H1 (cell line): ENCODE results near the gene AP2B1. TPM values are rescaled to one million over a fixed set of nuclear protein-coding genes. Genes with fewer than 3 reads are reported as not detected.
A peak's percentile ranks its signal among the peaks of the same experiment; 100 is the strongest.

Source experiments
- CTCF ChIA-PET: fragments of 300-600 bp; sonication (Branson Sonifier 250); formaldehyde crosslinking; loops from one replicate; lab custom pipeline; 2021; ENCODE audit not compliant: partially characterized antibody; lab: Charles Lee
- POLR2A ChIA-PET: fragments of 300-600 bp; sonication (Branson Sonifier 250); formaldehyde crosslinking; loops from one replicate; lab custom pipeline; 2021; ENCODE audit warnings: inconsistent platforms; ENCODE audit not compliant: partially characterized antibody; lab: Charles Lee
- DNase-seq, 2 experiments: peaks; one replicate each; pipeline versions ENCODE4 v3.0.0 to v3.0.0-alpha.2; 2010 to 2022; ENCODE audit warnings: low spot score in 2 of 2, low read depth in 1 of 2, mixed read lengths in 1 of 2
- FAIRE-seq: peaks from 2 replicates; lab custom pipeline; 2011; peaks lifted over from hg19 to GRCh38; lab: Jason Lieb, UNC
- H2AFZ ChIP-seq: 2 replicates; pipeline ENCODE4 v1.8.1; 2012; ENCODE audit warnings: low read length, inconsistent platforms
- H2AK5ac ChIP-seq: 2 replicates; pipeline ENCODE4 v1.6.1; 2013; ENCODE audit warnings: low read depth, low read length
- H2BK120ac ChIP-seq: replicated peaks from 2 replicates; pipeline ENCODE3; 2013; ENCODE audit warnings: low read depth, low read length, inconsistent platforms
- H2BK12ac ChIP-seq: 2 replicates; pipeline ENCODE4 v1.6.1; 2013; ENCODE audit warnings: low read depth, low read length
- H2BK15ac ChIP-seq: 2 replicates; pipeline ENCODE4 v1.6.1; 2013; ENCODE audit warnings: low read length
- H2BK20ac ChIP-seq: 2 replicates; pipeline ENCODE4 v1.6.1; 2013; ENCODE audit warnings: low read length
- H2BK5ac ChIP-seq: 2 replicates; pipeline ENCODE4 v1.6.1; 2013; ENCODE audit warnings: low read depth, low read length
- H3K14ac ChIP-seq: 2 replicates; pipeline ENCODE4 v1.6.1; 2013; ENCODE audit warnings: inconsistent platforms; ENCODE audit not compliant: insufficient read length
- H3K18ac ChIP-seq: 2 replicates; pipeline ENCODE4 v1.6.1; 2013; ENCODE audit warnings: low read length; ENCODE audit errors: extremely low read depth
- H3K23ac ChIP-seq: 2 replicates; pipeline ENCODE4 v1.6.1; 2013; ENCODE audit warnings: inconsistent platforms; ENCODE audit not compliant: insufficient read length
- H3K23me2 ChIP-seq: 2 replicates; pipeline ENCODE4 v1.6.1; 2013; ENCODE audit warnings: low read depth, low read length
- H3K27ac ChIP-seq: 2 replicates; pipeline ENCODE4 v1.6.1; 2011; ENCODE audit warnings: low read depth, low read length, inconsistent platforms
- H3K27me3 ChIP-seq, 4 experiments: replicated peaks in 1 of 4; 1 replicate in 1 of 4; 2 replicates in 3 of 4; pipeline versions ENCODE4 v1.6.1 to v1.8.1; 2011 to 2013; ENCODE audit warnings: low read length in 3 of 4, mild to moderate bottlenecking in 3 of 4, inconsistent platforms in 2 of 4, mixed read lengths in 2 of 4, moderate library complexity in 1 of 4; ENCODE audit not compliant: control insufficient read depth in 3 of 4, insufficient read depth in 3 of 4; ENCODE audit errors: extremely low read depth in 1 of 4
- H3K36me3 ChIP-seq, 4 experiments: 2 replicates each; pipeline versions ENCODE4 v1.6.1 to v1.8.1; 2011 to 2013; ENCODE audit warnings: mild to moderate bottlenecking in 4 of 4, low read length in 3 of 4, moderate library complexity in 2 of 4, control low read depth in 1 of 4, inconsistent platforms in 1 of 4; ENCODE audit not compliant: insufficient read depth in 4 of 4, control insufficient read depth in 2 of 4
- H3K4ac ChIP-seq: replicated peaks from 2 replicates; pipeline ENCODE3; 2013; ENCODE audit warnings: low read length, low read depth, mixed read lengths, inconsistent platforms; ENCODE audit not compliant: insufficient read length
- H3K4me1 ChIP-seq, 4 experiments: replicated peaks in 1 of 4; 1 replicate in 1 of 4; 2 replicates in 3 of 4; pipeline versions ENCODE4 v1.6.1 to v1.8.1; 2011 to 2013; ENCODE audit warnings: low read length in 3 of 4, inconsistent platforms in 2 of 4, mixed read lengths in 1 of 4; ENCODE audit not compliant: insufficient read depth in 4 of 4, control insufficient read depth in 3 of 4
- H3K4me2 ChIP-seq, 2 experiments: 2 replicates each; pipeline versions ENCODE4 v1.6.1 to v1.8.1; 2011 to 2013; ENCODE audit warnings: low read depth in 2 of 2, low read length in 2 of 2, control low read depth in 1 of 2, inconsistent platforms in 1 of 2, mild to moderate bottlenecking in 1 of 2; ENCODE audit not compliant: insufficient read depth in 1 of 2
- H3K4me3 ChIP-seq, 4 experiments: fragments of 200-600, 300-600 bp in 1 of 4; sonication (generic), shearing (Covaris generic), sonication (Bioruptor Twin) in 1 of 4; 2 replicates each; pipeline versions ENCODE4 v1.5.1 to v1.8.1; 2011 to 2016; ENCODE audit warnings: low read length in 4 of 4, low read depth in 3 of 4, control low read depth in 2 of 4, inconsistent platforms in 2 of 4, mild to moderate bottlenecking in 2 of 4, mixed read lengths in 1 of 4, moderate library complexity in 1 of 4; ENCODE audit not compliant: insufficient read depth in 2 of 4; ENCODE audit errors: extremely low read depth in 1 of 4
- H3K56ac ChIP-seq: replicated peaks from 2 replicates; pipeline ENCODE3; 2013; ENCODE audit warnings: low read depth, mild to moderate bottlenecking, mixed read lengths, low read length, inconsistent platforms; ENCODE audit not compliant: insufficient read length
- H3K79me1 ChIP-seq: 2 replicates; pipeline ENCODE4 v1.6.1; 2013; ENCODE audit warnings: low read depth, low read length, control low read depth
- H3K79me2 ChIP-seq, 2 experiments: 2 replicates each; pipeline versions ENCODE4 v1.6.1 to v1.8.1; 2012 to 2013; ENCODE audit warnings: low read length in 2 of 2, mild to moderate bottlenecking in 2 of 2, inconsistent platforms in 1 of 2; ENCODE audit not compliant: insufficient read depth in 2 of 2, control insufficient read depth in 1 of 2
- H3K9ac ChIP-seq, 4 experiments: replicated peaks in 1 of 4; 1 replicate in 1 of 4; 2 replicates in 3 of 4; pipeline versions ENCODE4 v1.6.1 to v1.8.1; 2011 to 2013; ENCODE audit warnings: low read depth in 3 of 4, low read length in 3 of 4, control low read depth in 2 of 4, mild to moderate bottlenecking in 2 of 4, moderate library complexity in 2 of 4, inconsistent platforms in 1 of 4; ENCODE audit errors: extremely low read depth in 1 of 4
- H3K9me3 ChIP-seq, 2 experiments: 2 replicates each; pipeline versions ENCODE4 v1.6.1 to v1.8.1; 2012 to 2013; ENCODE audit warnings: mild to moderate bottlenecking in 2 of 2, moderate library complexity in 2 of 2, control low read depth in 1 of 2, inconsistent platforms in 1 of 2, low read depth in 1 of 2, low read length in 1 of 2, mixed read lengths in 1 of 2; ENCODE audit not compliant: insufficient read depth in 2 of 2
- H4K20me1 ChIP-seq, 2 experiments: replicated peaks in 1 of 2; 2 replicates each; pipeline versions ENCODE3 to v1.8.1; 2011 to 2013; ENCODE audit warnings: inconsistent platforms in 2 of 2, low read length in 2 of 2, mild to moderate bottlenecking in 1 of 2; ENCODE audit not compliant: insufficient read depth in 2 of 2, control insufficient read depth in 1 of 2
- H4K5ac ChIP-seq: 2 replicates; pipeline ENCODE4 v1.6.1; 2013; ENCODE audit warnings: low read length, low read depth, mixed read lengths, inconsistent platforms; ENCODE audit not compliant: insufficient read length
- H4K8ac ChIP-seq: 2 replicates; pipeline ENCODE4 v1.8.0; 2013; ENCODE audit warnings: mild to moderate bottlenecking, moderate library complexity, low read length, inconsistent platforms; ENCODE audit not compliant: insufficient read depth; ENCODE audit errors: extremely low read depth
- H4K91ac ChIP-seq: replicated peaks from 2 replicates; pipeline ENCODE3; 2013; ENCODE audit warnings: low read length, mixed read lengths, inconsistent platforms; ENCODE audit not compliant: insufficient read length
- BRCA1 ChIP-seq: IDR thresholded peaks from 2 replicates; pipeline ENCODE4 v1.6.1; 2012; ENCODE audit warnings: low read depth, low read length, improper control_type of control experiment
- CEBPB ChIP-seq: IDR thresholded peaks from 2 replicates; pipeline ENCODE4 v1.6.1; 2012; ENCODE audit warnings: low read depth, low read length
- CTCF ChIP-seq, 3 experiments: IDR thresholded peaks; 1 replicate in 2 of 3; 2 replicates in 1 of 3; pipeline versions ENCODE4 v1.5.1 to v1.6.1; 2011; ENCODE audit warnings: low read length in 3 of 3, mild to moderate bottlenecking in 3 of 3, inconsistent platforms in 2 of 3, low read depth in 1 of 3, moderate library complexity in 1 of 3; ENCODE audit not compliant: insufficient read depth in 1 of 3; ENCODE audit errors: control extremely low read depth in 1 of 3
- HDAC2 ChIP-seq, 2 experiments: fragments of 300-600 bp in 1 of 2; sonication (generic) in 1 of 2; IDR thresholded peaks; 2 replicates each; pipeline ENCODE4 v1.6.1; 2011 to 2012; ENCODE audit warnings: low read depth in 2 of 2, low read length in 2 of 2, mild to moderate bottlenecking in 2 of 2, moderate library complexity in 2 of 2, borderline replicate concordance in 1 of 2, inconsistent platforms in 1 of 2
- MAX ChIP-seq: IDR thresholded peaks from 2 replicates; pipeline ENCODE4 v1.6.1; 2012; ENCODE audit warnings: inconsistent platforms
- POU5F1 ChIP-seq: IDR thresholded peaks from 2 replicates; pipeline ENCODE4 v1.6.1; 2011; ENCODE audit warnings: low read depth, mild to moderate bottlenecking, low read length, moderate library complexity
- SIN3A ChIP-seq, 2 experiments: IDR thresholded peaks in 1 of 2; conservative IDR thresholded peaks in 1 of 2; 2 replicates each; pipeline ENCODE4 v1.6.1; 2011 to 2012; ENCODE audit warnings: low read length in 2 of 2, improper control_type of control experiment in 1 of 2, low read depth in 1 of 2, mild to moderate bottlenecking in 1 of 2
- SP4 ChIP-seq: IDR thresholded peaks from 2 replicates; pipeline ENCODE4 v1.6.1; 2012; ENCODE audit warnings: low read length, inconsistent platforms
- WGBS, 2 experiments: shearing (Covaris generic) in 1 of 2; methylation state at CpG; one replicate each; pipeline versions ENCODE4 v1.1.6 to v1.1.7; 2013 to 2015; ENCODE audit warnings: low lambda C conversion rate in 2 of 2, mixed read lengths in 2 of 2, inconsistent platforms in 1 of 2, low coverage in 1 of 2, missing lambda C conversion rate in 1 of 2; ENCODE audit not compliant: insufficient replicate concordance in 2 of 2, insufficient coverage in 1 of 2, insufficient read length in 1 of 2; ENCODE audit errors: extremely low coverage in 1 of 2, missing lambda C conversion rate in 1 of 2; 5-methylcytosine and 5-hydroxymethylcytosine counted together
- polyA plus RNA-seq, 7 experiments: library from polyadenylated mRNA; depleted of rRNA in 3 of 7; stranded (reverse) in 5 of 7; unstranded in 2 of 7; fragments of >200 nt in 5 of 7; fragments of 200-250 nt in 2 of 7; gene quantifications; 1 replicate in 5 of 7; 2 replicates in 1 of 7; 4 replicates in 1 of 7; pipeline versions ENCODE4 v1.2.1 to v1.2.3, GENCODE V29; 2011 to 2013; ENCODE audit warnings: missing spikeins in 2 of 7, mixed read lengths in 2 of 7
- total RNA-seq: library from RNA; stranded (reverse); fragmentation: NEBNext Ultra II Directional; extraction: Animal tissue kit (Norgen Biotek cat#: 25700); gene quantifications from 2 replicates; pipeline ENCODE4 v1.2.1, GENCODE V29; 2021

Gene AP2B1
- total and polyA plus RNA-seq, 2 of the 8 experiments (the other 6 are each of a cell fraction or from before 2014, with no cell fraction given) = 95.5 to 199 TPM

GRCh38 chr17:35743626-35744328 is 156.7 kb downstream of the AP2B1 start:
- Histone ChIP-seq H3K4me3 (no peak overlapping the region), H2BK20ac (no peak overlapping the region), H4K20me1 (peaks cover 0 to 14% of the 10 kb centered on the region in 2 experiments), H3K14ac (no peak overlapping the region), H4K5ac (no peak overlapping the region), H3K56ac (no peak overlapping the region), H3K36me3 (peaks cover 0 to 8% (median 0%) of the 10 kb centered on the region in 4 experiments; a peak in 1 of 8 replicates), H3K9me3 (peaks cover 8 to 11% of the 10 kb centered on the region in 2 experiments; a peak in 2 of 4 replicates), H4K91ac (no peak overlapping the region), H3K4me1 (peaks cover 0 to 9% (median 1%) of the 10 kb centered on the region in 4 experiments; a peak in 5 of 7 replicates), H2BK15ac (no peak overlapping the region), H3K79me2 (no peaks in the 10 kb centered on the region), H3K27ac (no peak overlapping the region), H3K27me3 (peaks cover 11 to 39% (median 34%) of the 10 kb centered on the region in 4 experiments), H3K9ac (no peak overlapping the region), H3K18ac (no peak overlapping the region), H3K79me1 (no peaks in the 10 kb centered on the region; the same call in 1 of the 2 replicates), H2BK5ac (no peak overlapping the region), H2BK12ac (no peak overlapping the region), H3K23ac (no peak overlapping the region), H3K4me2 (no peak overlapping the region), H2BK120ac (no peak overlapping the region), H2AK5ac (no peak overlapping the region), H3K23me2 (peaks cover 5% of the 10 kb centered on the region; the same call in 1 of the 2 replicates), H2AFZ (no peak overlapping the region), H3K4ac (no peak overlapping the region), H4K8ac (no peak overlapping the region)
- ChIA-PET CTCF (interaction anchor here (0.7 to 8.4 kb wide), 10 partner anchors 16 to 130 kb away, joined by 3 to 166 read pairs (median 3); no protein-coding TSS in a partner anchor), POLR2A (interaction anchor here (0.6 to 1.8 kb wide), 7 partner anchors 10 to 189 kb away, joined by 3 to 4 read pairs (median 4); partner anchors contain the start of genes PEX12, RASL10B and TAF15)
- DNase-seq (peak in 1 of 2 experiments; percentile 80), FAIRE-seq (no peak)
- 68% methylated on average over 7 of the region's 7 CpGs; no CpG with 5 or more reads in 1 of the 2 experiments for WGBS, 2 experiments
- no peak for TF ChIP-seq CEBPB
- TF ChIP-seq BRCA1 = no peak
- TF ChIP-seq CTCF (IDR thresholded peaks at IDR 0.05; ENCODE audit: control extremely low read depth in 1 of 3, insufficient read depth in 1 of 3, low read depth in 1 of 3, low read length in 3 of 3) = no peak
- TF ChIP-seq SP4 = no peak
- TF ChIP-seq SIN3A (conservative IDR thresholded peaks at IDR 0.05 in 1 of 2, IDR thresholded peaks at IDR 0.05 in 1 of 2; ENCODE audit: low read depth in 1 of 2, low read length in 2 of 2) = peak; percentile 63 to 65; a peak in 1 of 4 replicates
- TF ChIP-seq MAX = peak; percentile 28; the same call in 1 of the 2 replicates
- TF ChIP-seq HDAC2 (IDR thresholded peaks at IDR 0.05; ENCODE audit: borderline replicate concordance in 1 of 2, low read depth in 2 of 2, low read length in 2 of 2) = peak in 1 of 2 experiments; percentile 42; a peak in 1 of 4 replicates
- no peak for TF ChIP-seq POU5F1
